IMR-90 (cell line): ENCODE results near the gene MPND.

ENCODE experiments used
- BHLHE40 ChIP-seq: fragments of 150-350 bp; IDR thresholded peaks from 2 replicates; pipeline ENCODE4 v1.6.1; 2016; ENCODE audit warnings: mild to moderate bottlenecking, low read depth, low read length
- CTCF ChIP-seq: conservative IDR thresholded peaks from 2 replicates; pipeline ENCODE4 v1.5.1; 2012; ENCODE audit warnings: mild to moderate bottlenecking, low read depth, low read length, improper control_type of control experiment
- MAFK ChIP-seq: IDR thresholded peaks from 2 replicates; pipeline ENCODE4 v1.6.1; 2012; ENCODE audit warnings: low read depth, low read length, improper control_type of control experiment
- POLR2A ChIP-seq: IDR thresholded peaks from 2 replicates; pipeline ENCODE4 v1.6.1; 2012; ENCODE audit warnings: mild to moderate bottlenecking, low read depth, low read length
- RAD21 ChIP-seq: IDR thresholded peaks from 2 replicates; pipeline ENCODE4 v1.6.1; 2012; ENCODE audit warnings: low read length, improper control_type of control experiment
- SMC3 ChIP-seq: fragments of 150-350 bp; IDR thresholded peaks from 2 replicates; pipeline ENCODE4 v1.6.1; 2016; ENCODE audit warnings: low read depth, mild to moderate bottlenecking, antibody characterized with exemption, low read length, moderate library complexity
- USF2 ChIP-seq: fragments of 150-350 bp; IDR thresholded peaks from 2 replicates; pipeline ENCODE4 v1.6.1; 2017; ENCODE audit warnings: mild to moderate bottlenecking, antibody characterized with exemption, low read length, low read depth

- TF ChIP-seq CTCF (no peak), RAD21 (no peak), USF2 (no peak), SMC3 (no peak), POLR2A (no peak), BHLHE40 (no peak), MAFK (no peak)
Measured at GRCh38 chr19:4365341-4365740, 22.0 kb downstream of the MPND start.
